ENCODE data around the gene FSHR. TPM values are rescaled to one million over a fixed set of nuclear protein-coding genes. Genes with fewer than 3 reads are reported as not detected.

Gene FSHR
- total RNA-seq, 1 donor, result not detected

- no peak overlapping the region for H3K4me3 ChIP-seq (ENCODE audit: low read depth, low read length)
- no peak for TF ChIP-seq CTCF (IDR thresholded peaks at IDR 0.05; ENCODE audit: insufficient read depth, low read length)
- DNase-seq (ENCODE audit: low read depth), result no peak
Measured at GRCh38 chr2:49043405-49043982, 110.8 kb downstream of the FSHR start.

- DNase-seq (ENCODE audit: low read depth), result no peak
- no peak for TF ChIP-seq CTCF (IDR thresholded peaks at IDR 0.05; ENCODE audit: insufficient read depth, low read length)
- H3K4me3 ChIP-seq (ENCODE audit: low read depth, low read length), result no peak overlapping the region
Measured at GRCh38 chr2:49042488-49042887, 111.8 kb downstream of the FSHR start.

- no peak overlapping the region for H3K4me3 ChIP-seq (ENCODE audit: low read depth, low read length)
- no peak for DNase-seq (ENCODE audit: low read depth)
- no peak for TF ChIP-seq CTCF (IDR thresholded peaks at IDR 0.05; ENCODE audit: insufficient read depth, low read length)
Measured at GRCh38 chr2:49041061-49041460, 113.3 kb downstream of the FSHR start.

- H3K4me3 ChIP-seq (ENCODE audit: low read depth, low read length), result no peak overlapping the region
- no peak for TF ChIP-seq CTCF (IDR thresholded peaks at IDR 0.05; ENCODE audit: insufficient read depth, low read length)
- DNase-seq (ENCODE audit: low read depth), result no peak
Measured at GRCh38 chr2:49037197-49037596, 117.1 kb downstream of the FSHR start.

GRCh38 chr2:49035481-49035880, 118.8 kb downstream of the FSHR start:
- DNase-seq (ENCODE audit: low read depth), result no peak

GRCh38 chr2:49033394-49034185, 120.7 kb downstream of the FSHR start:
- DNase-seq (ENCODE audit: low read depth), result no peak

More at GRCh38 chr2:49035481-49035880, 118.8 kb downstream of the FSHR start:
- no peak overlapping the region for H3K4me3 ChIP-seq (ENCODE audit: low read depth, low read length)
- TF ChIP-seq CTCF (IDR thresholded peaks at IDR 0.05; ENCODE audit: insufficient read depth, low read length), result no peak

More at GRCh38 chr2:49033394-49034185, 120.7 kb downstream of the FSHR start:
- TF ChIP-seq CTCF (IDR thresholded peaks at IDR 0.05; ENCODE audit: insufficient read depth, low read length), result no peak
- no peak overlapping the region for H3K4me3 ChIP-seq (ENCODE audit: low read depth, low read length)

Measured in fibroblast of the aortic adventitia (primary cell).